BE2C (cell line): ENCODE results near the gene TGFBR3L.

Experiments used
- DNase-seq: peaks from one replicate; pipeline ENCODE4 v3.0.0-alpha.2; 2020
- H3K27me3 ChIP-seq: fragments of 250-450 bp; sonication (Bioruptor Pico); 2 replicates; pipeline ENCODE4 v1.5.1; 2020; ENCODE audit warnings: mild to moderate bottlenecking
- H3K36me3 ChIP-seq: fragments of 250-450 bp; sonication (Bioruptor Pico); 2 replicates; pipeline ENCODE4 v1.5.1; 2020; ENCODE audit warnings: mild to moderate bottlenecking
- H3K4me1 ChIP-seq: fragments of 250-450 bp; sonication (Bioruptor Pico); 2 replicates; pipeline ENCODE4 v1.5.1; 2020
- H3K4me3 ChIP-seq: 2 replicates; pipeline ENCODE4 v1.5.1; 2011; ENCODE audit warnings: low read depth, low read length
- H3K9me3 ChIP-seq: fragments of 250-450 bp; sonication (Bioruptor Pico); 2 replicates; pipeline ENCODE4 v1.5.1; 2020
- TF ChIP-seq, protein P1 (sequence below): IDR thresholded peaks from 2 replicates; pipeline ENCODE4 v1.5.1; 2012; ENCODE audit warnings: mild to moderate bottlenecking, low read depth, low read length

The TGFBR3L gene

DNA sequence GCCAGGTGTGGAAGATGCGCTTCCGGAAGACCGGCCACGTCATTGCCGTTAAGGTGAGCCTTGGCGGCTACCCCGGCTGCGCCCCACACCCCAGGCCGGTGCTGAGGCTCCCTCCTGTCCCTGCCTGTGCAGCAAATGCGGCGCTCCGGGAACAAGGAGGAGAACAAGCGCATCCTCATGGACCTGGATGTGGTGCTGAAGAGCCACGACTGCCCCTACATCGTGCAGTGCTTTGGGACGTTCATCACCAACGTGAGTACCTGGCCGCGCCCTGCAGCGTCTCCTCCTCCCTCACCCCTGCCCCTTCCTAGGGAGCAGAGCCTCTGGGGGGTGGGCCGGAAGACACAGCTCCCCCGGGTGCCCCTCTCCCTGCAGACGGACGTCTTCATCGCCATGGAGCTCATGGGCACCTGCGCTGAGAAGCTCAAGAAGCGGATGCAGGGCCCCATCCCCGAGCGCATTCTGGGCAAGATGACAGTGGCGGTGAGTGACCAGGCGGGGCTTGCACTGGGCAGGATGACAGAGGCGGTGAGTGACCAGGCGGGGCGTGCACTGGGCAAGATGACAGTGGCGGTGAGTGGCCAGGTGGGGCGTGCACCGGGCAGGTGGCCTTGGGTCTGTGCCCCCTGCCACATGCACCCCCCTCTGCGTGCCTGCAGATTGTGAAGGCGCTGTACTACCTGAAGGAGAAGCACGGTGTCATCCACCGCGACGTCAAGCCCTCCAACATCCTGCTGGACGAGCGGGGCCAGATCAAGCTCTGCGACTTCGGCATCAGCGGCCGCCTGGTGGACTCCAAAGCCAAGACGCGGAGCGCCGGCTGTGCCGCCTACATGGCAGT, 4.1 kb upstream of the TGFBR3L start:
- Histone ChIP-seq H3K4me3 (no peak overlapping the region), H3K4me1 (no peaks in the 10 kb centered on the region), H3K36me3 (peaks cover 33% of the 10 kb centered on the region), H3K9me3 (no peaks in the 10 kb centered on the region), H3K27me3 (peaks cover 10% of the 10 kb centered on the region)
- no peak for DNase-seq
- TF ChIP-seq, protein P1, sequence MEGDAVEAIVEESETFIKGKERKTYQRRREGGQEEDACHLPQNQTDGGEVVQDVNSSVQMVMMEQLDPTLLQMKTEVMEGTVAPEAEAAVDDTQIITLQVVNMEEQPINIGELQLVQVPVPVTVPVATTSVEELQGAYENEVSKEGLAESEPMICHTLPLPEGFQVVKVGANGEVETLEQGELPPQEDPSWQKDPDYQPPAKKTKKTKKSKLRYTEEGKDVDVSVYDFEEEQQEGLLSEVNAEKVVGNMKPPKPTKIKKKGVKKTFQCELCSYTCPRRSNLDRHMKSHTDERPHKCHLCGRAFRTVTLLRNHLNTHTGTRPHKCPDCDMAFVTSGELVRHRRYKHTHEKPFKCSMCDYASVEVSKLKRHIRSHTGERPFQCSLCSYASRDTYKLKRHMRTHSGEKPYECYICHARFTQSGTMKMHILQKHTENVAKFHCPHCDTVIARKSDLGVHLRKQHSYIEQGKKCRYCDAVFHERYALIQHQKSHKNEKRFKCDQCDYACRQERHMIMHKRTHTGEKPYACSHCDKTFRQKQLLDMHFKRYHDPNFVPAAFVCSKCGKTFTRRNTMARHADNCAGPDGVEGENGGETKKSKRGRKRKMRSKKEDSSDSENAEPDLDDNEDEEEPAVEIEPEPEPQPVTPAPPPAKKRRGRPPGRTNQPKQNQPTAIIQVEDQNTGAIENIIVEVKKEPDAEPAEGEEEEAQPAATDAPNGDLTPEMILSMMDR, result no peak

DNA sequence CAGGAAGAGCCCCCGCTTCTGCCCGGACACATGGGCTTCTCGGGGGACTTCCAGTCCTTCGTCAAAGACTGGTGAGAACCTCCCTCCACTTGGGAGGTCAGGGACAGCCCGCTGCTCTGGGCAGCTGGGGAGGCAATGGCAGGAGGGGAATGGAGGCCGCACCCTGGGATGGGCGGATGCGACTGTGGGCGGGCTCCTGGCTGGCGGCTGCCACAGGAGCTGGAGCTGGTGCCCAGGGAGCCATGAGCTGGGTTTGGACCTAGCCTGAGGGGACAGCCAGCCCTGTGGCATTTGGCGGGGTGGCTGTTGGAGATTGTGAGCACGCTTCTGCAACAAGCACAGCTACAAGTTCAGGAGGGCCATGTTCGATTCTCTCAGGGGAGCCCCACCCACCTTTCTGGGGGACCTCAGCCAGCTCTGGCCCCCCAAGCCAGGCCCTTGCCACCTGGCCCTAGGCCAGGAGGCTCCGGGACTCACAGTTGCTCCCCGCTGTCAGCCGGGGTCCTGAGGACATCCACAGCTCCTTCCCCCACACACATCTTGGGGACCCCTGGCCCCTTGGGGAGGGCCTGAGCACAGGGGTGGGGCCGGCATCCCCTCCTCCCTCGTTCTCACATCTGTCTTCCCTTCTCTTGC, 3.0 kb upstream of the TGFBR3L start:
- TF ChIP-seq, protein P1, result no peak
- DNase-seq, result no peak
- Histone ChIP-seq H3K4me3 (no peak overlapping the region), H3K36me3 (peaks cover 27% of the 10 kb centered on the region), H3K9me3 (no peaks in the 10 kb centered on the region), H3K4me1 (no peaks in the 10 kb centered on the region), H3K27me3 (peaks cover 21% of the 10 kb centered on the region)

DNA sequence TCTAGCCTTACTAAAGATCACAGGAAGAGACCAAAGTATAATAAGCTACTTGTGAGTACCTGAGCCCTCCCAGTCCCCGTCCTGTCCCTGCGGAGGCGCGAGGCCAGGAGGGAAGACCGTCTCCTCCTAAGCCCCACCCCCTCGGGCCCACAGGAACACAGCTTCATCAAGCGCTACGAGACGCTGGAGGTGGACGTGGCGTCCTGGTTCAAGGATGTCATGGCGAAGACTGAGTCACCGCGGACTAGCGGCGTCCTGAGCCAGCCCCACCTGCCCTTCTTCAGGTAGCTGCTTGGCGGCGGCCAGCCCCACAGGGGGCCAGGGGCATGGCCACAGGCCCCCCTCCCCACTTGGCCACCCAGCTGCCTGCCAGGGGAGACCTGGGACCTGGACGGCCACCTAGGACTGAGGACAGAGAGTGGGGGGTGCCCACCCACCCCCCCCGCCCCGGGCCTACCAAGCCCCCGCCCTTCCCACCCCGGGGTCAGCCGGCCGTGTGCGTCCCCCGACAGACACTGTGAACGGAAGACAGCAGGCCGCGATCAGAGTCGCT, 2.4 kb upstream of the TGFBR3L start:
- H3K4me1 ChIP-seq, result no peaks in the 10 kb centered on the region
- TF ChIP-seq, protein P1, result no peak
- peaks cover 27% of the 10 kb centered on the region for H3K36me3 ChIP-seq
- H3K27me3 ChIP-seq, result peaks cover 27% of the 10 kb centered on the region
- H3K4me3 ChIP-seq, result no peak overlapping the region
- DNase-seq, result no peak
- no peaks in the 10 kb centered on the region for H3K9me3 ChIP-seq

DNA sequence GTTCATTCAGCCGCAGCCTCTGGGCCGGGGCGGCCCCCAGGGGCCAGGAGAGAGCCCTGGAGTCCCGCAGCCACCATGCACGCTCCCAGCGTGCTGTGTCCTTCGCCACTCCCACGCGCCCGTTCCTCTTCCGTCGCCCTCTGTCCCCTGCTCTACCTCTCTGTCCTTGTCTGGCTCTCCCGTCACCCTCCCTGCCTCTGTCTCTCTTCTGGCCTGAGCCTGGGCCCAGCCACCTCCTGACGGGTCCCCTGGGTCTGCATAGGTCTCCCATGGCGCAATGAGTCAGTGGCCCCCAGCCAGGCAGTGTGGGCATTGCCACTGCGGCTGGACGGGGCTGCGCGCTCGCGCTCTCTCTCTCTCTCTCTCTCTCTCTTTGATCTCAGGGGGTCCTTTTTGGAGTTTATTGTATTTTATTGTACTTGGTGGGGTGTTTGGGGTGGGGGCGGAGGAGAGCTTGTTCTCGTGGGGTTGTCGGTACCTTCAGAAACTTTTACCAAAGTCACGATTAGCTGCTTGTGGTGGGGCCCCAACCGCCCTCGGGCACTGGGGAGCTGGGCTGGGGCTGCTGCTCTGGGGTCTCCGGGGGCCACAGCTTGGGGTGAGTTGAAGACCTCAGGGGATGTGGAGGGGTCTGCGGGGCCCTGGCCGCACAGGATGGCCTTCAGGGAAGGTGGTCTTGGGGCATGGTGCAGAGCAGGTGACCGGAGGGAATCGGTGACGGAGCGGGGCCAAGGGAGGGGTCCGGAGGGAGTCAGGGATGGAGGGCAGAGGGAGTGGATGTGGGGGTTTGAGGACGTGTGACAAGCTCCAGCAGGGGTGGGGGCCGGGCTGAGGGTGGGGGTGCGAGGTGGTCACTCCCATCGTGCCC, 1.7 kb upstream of the TGFBR3L start:
- no peaks in the 10 kb centered on the region for H3K4me1 ChIP-seq
- no peak for DNase-seq
- peaks cover 34% of the 10 kb centered on the region for H3K27me3 ChIP-seq
- TF ChIP-seq, protein P1, result no peak
- H3K9me3 ChIP-seq, result no peaks in the 10 kb centered on the region
- no peak overlapping the region for H3K4me3 ChIP-seq
- H3K36me3 ChIP-seq, result peaks cover 27% of the 10 kb centered on the region

DNA sequence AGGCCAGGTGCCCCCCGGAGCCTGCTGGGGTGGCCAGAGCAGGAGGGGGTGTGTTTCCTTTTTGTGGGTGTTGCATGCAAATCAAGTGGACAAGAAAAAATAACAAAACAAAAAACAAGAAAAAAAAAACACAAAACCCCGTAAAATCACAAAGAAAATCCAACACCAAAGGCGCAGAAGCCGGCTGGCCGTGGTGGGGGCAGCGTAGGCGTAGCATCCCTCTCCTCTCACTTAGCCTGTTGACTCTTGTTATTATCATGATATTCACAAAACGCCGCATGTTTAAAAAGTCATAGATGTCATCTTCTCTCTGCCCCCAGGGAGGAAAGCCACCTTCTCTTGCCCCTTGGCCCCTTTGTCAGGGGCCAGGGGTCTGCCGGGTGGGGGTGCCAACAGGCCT, 978 bp upstream of the TGFBR3L start:
- H3K4me1 ChIP-seq, result no peaks in the 10 kb centered on the region
- peaks cover 27% of the 10 kb centered on the region for H3K36me3 ChIP-seq
- TF ChIP-seq, protein P1, result no peak
- peaks cover 41% of the 10 kb centered on the region for H3K27me3 ChIP-seq
- DNase-seq, result no peak
- H3K9me3 ChIP-seq, result no peaks in the 10 kb centered on the region
- H3K4me3 ChIP-seq, result no peak overlapping the region
